Cardiac fibroblast (primary cell): ENCODE measurements around the gene APLF.
"Not testable (repeated sequence)": the region's sequence is repeated elsewhere in the genome, so short reads cannot be mapped to it uniquely, and the experiment has no call there.

Source experiments
- DNase-seq, 2 donors: peaks; one replicate each; pipeline versions ENCODE4 v3.0.0 to v3.0.0-alpha.2; 2010; ENCODE audit warnings: low read depth in 2 of 2
- H3K4me3 ChIP-seq, 2 donors: replicated peaks in 1 of 2; 1 replicate in 1 of 2; 2 replicates in 1 of 2; pipeline ENCODE4 v1.5.1; 2011; ENCODE audit warnings: low read depth in 2 of 2, low read length in 2 of 2, mild to moderate bottlenecking in 2 of 2, moderate library complexity in 1 of 2
- TF ChIP-seq, protein P1 (sequence below): IDR thresholded peaks from one replicate; pipeline ENCODE4 v1.5.1; 2011; ENCODE audit warnings: low read depth, mild to moderate bottlenecking, low read length, inconsistent platforms

The APLF gene

DNA sequence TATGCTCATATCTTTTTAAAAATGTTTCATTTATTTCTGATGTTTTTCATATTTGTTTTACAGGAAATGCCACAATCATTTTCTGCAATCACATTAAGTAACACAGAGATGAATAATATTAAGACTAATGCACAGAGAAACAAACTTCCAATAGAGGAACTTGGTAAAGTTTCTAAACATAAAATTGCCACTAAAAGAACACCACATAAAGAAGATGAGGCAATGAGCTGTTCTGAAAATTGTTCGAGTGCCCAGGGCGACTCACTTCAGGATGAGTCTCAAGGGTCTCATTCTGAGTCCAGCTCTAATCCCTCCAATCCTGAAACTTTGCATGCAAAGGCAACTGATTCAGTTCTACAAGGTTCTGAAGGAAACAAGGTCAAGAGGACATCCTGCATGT is 70.4 kb downstream of the APLF start:
- no peak overlapping the region for H3K4me3 ChIP-seq
- TF ChIP-seq, protein P1, sequence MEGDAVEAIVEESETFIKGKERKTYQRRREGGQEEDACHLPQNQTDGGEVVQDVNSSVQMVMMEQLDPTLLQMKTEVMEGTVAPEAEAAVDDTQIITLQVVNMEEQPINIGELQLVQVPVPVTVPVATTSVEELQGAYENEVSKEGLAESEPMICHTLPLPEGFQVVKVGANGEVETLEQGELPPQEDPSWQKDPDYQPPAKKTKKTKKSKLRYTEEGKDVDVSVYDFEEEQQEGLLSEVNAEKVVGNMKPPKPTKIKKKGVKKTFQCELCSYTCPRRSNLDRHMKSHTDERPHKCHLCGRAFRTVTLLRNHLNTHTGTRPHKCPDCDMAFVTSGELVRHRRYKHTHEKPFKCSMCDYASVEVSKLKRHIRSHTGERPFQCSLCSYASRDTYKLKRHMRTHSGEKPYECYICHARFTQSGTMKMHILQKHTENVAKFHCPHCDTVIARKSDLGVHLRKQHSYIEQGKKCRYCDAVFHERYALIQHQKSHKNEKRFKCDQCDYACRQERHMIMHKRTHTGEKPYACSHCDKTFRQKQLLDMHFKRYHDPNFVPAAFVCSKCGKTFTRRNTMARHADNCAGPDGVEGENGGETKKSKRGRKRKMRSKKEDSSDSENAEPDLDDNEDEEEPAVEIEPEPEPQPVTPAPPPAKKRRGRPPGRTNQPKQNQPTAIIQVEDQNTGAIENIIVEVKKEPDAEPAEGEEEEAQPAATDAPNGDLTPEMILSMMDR = no peak
- peak; percentile 2 to 49 for DNase-seq

DNA sequence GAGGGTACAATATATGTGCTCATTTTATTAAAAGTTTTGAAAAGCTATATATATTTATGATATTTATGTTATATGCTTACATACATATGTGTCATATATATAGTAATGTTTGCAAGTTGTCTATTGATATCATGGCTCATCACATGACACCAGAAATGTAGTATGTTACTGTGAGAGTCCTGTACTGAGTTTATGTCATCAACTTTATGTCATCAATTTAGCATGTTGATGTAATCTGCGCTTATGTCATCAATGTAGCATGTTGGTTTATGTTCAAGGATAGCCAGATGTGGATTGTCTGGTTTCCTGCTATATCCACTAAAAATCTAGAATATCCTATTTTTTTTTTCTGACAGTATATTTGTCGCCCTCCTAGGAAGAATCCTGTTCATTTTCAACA is 77.4 kb downstream of the APLF start:
- H3K4me3 ChIP-seq = no peak overlapping the region
- no peak for DNase-seq
- TF ChIP-seq, protein P1 = no peak

GRCh38 chr2:68548396-68548795 is 81.0 kb downstream of the APLF start:
- TF ChIP-seq, protein P1 = no peak
- DNase-seq = peak; percentile 50 to 73
- no peak overlapping the region for H3K4me3 ChIP-seq

GRCh38 chr2:68553098-68553497 is 85.7 kb downstream of the APLF start:
- TF ChIP-seq, protein P1 = no peak
- no peak for DNase-seq
- no peak overlapping the region for H3K4me3 ChIP-seq

- H3K4me3 ChIP-seq, DNase-seq: not testable (repeated sequence)
Measured at GRCh38 chr2:68555425-68556206, 88.2 kb downstream of the APLF start.

DNA sequence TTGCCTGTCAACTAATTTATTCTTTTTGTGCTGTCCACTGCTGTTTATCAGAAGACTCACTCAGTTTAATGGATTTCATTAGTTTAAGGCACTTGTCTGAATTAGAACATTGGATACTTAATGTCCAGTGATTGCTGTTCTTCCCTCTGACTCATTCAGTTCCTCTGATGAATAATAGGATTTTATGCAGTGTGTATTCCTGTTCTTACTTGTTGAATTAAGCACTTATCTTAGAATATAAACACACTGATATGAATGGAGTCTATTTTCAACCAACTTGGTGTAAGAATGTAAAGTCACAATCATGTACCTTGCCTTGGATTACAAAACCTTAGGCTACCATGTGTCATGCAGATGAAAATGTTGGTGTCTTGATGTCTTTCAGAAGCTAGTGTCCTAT is 89.0 kb downstream of the APLF start:
- no peak for DNase-seq
- TF ChIP-seq, protein P1 = no peak
- H3K4me3 ChIP-seq = no peak overlapping the region

GRCh38 chr2:68558576-68558975 is 91.2 kb downstream of the APLF start:
- H3K4me3 ChIP-seq = no peak overlapping the region
- TF ChIP-seq, protein P1 = no peak
- DNase-seq = no peak
